HG02943 (cell line): ENCODE data around the gene KIF25.

Experiments
- ATAC-seq: cut with Tn5 transposase; IDR thresholded peaks from one replicate; pipeline ENCODE4 v1.9.1; 2021; ENCODE audit warnings: mild to moderate bottlenecking, low read depth, moderate library complexity; ENCODE audit not compliant: unreplicated experiment

Gene KIF25

GRCh38 chr6:168033791-168034190 lies 36.3 kb downstream of the KIF25 start:
- no peak for ATAC-seq

DNA sequence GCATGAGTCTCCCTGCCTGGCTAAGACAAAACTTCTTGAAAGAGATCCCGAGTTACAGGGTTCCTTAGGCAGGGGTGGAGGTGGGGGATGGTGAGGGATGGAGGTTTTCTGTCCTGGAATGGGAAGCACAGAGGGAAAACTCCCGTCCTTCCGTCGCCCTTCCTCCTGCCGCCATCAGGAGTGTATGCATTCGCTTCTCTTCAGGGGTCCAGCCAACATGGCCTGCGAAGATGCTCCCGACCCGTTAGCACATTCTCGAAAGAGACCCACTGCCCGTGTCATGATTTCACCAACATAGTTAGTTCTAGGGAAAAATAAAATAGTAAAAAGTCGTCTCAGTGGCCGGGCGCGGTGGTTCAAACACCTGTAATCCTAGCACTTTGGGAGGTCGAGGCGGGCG lies 37.1 kb downstream of the KIF25 start:
- ATAC-seq: no peak

DNA sequence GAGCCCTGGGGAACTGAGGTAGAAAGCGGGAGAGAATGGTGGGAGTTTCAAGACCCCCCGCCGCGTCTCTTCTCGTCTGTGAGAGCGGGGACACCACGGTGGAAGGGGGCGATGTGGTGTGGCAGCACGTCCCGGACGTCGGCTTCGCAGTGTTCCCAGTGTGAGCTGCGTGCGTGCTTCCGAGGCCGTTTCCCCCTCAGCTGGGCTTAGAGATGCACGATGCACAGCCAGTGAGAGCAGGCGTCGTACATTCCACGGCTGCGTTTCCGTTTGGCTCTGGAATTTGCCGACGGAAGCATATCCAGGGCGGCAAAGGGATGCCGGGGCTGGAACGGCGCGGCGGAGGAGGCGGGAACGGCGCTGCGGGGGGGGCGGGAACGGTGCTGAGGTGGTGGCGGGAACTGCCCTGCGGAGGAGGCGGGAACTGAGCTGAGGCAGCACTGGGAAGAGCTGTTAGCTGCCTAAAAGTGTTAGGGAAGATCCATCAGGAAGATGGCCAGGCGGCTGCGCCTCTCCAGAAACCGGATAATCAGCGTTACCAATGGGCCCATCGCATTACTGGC lies 37.7 kb downstream of the KIF25 start:
- ATAC-seq: no peak

- no peak for ATAC-seq
Measured at GRCh38 chr6:168035661-168036545, 38.4 kb downstream of the KIF25 start.

DNA sequence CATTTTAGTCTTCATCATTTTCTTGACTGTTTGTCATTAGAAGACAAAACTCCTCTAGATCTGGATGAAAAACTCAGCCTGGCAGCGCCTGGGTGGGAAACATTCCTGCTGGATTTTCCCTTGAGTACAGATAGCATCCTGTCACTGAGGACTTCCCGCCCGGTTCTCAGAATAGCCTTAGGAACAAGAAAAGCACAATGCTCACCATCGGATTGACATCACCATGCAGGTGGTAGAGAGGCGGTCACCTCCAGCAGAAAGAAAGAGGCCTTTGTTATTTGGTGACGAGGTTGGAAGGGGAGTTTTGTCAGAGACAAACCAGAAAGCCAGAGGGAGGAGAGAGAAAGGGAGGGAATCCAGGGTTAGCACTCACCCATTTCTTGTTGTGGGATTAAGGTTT lies 39.8 kb downstream of the KIF25 start:
- no peak for ATAC-seq

DNA sequence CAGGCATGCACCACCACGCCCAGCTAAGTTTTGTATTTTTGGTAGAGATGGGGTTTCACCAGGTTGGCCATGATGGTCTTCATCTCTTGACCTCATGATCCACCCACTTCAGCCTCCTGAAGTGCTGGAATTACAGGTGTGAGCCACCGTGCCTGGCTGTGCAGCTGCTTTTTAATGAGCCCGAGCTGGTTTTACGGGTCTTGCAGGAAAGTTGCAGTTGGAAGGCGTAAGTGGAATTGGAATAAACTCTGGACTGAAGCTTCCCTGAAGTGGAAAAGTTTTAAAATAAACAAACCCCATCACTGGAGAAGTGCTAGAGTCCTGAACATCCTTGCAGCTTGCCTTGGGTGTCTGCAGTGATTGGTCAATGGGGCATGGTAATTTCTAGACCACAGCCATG lies 40.4 kb downstream of the KIF25 start:
- ATAC-seq: no peak

GRCh38 chr6:168038576-168039140 lies 41.2 kb downstream of the KIF25 start:
- no peak for ATAC-seq

DNA sequence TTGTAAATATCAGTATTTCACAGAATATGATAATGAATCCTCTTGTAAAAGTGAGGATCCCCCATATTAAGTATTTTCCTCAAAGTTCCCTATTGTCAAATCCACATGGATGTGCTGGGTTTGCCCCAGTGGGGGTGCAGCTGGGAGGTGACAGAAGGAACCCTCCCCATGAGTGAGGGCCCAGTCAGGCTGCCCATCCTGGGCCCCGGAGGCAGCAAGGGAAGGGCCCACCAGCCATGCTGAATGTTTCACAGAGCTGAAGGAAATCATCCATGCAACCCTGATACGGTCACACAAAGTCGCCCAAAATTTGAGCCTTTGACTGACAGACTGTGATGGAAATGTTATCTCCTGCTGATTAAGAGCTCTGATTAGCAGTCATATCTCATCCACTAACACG lies 41.8 kb downstream of the KIF25 start:
- no peak for ATAC-seq

GRCh38 chr6:168039849-168040248 lies 42.4 kb downstream of the KIF25 start:
- no peak for ATAC-seq

- no peak for ATAC-seq
Measured at GRCh38 chr6:168040856-168041496, 43.5 kb downstream of the KIF25 start.

DNA sequence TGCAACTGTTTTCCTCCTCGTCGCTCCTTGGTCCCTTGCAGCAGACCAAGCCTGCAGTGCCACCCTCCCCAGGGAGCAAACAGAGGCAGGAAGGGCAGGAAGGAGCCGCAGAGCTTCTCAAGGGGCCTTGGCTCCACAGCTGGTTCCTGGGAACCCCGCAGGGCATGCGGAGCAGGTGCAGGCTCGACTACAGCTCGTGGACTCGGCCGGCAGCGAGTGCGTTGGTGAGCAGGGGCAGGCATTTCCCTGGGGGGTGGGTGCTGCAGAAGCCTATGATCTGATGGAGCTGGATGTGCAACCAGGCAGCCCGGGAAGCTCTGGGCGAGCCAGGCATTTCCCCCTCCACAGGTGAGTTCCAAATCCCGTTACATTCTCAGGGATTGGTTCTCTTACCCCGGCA lies 44.5 kb downstream of the KIF25 start:
- no peak for ATAC-seq

DNA sequence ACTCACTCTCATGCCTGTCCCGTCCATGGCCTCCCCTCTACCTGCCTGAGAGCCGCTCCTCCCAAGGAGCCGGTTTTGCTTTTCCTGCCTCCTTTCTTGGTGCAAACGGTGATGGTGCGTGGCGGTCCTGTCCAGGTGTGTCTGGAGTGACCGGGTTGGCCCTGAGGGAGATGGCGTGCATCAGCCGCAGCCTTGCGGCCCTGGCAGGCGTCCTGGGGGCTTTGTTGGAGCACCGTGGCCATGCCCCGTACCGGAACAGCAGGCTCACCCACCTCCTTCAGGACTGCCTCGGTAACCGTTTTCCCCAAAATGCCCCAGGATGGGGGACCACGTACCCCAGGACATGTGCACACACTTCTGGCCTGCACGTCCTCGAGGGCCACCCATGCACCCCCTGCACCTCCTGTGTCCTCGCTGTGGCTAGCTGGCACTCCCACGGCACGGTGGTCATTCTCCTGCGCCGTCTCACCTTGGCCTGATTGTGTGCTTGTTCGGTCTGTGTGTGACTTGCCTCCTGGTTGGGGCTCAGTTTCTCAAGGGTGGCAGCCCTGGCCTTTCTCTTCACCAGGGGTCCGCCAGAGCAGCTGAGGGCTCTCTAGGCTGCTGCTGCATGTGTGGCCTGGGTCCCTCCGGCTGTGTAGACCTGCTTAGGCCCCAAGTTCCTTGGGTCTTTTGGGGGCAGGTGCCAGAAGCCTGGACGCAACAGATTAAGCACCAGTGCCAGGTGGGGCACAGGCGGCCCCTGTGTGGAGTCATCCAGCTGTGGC lies 45.1 kb downstream of the KIF25 start:
- no peak for ATAC-seq

- no peak for ATAC-seq
Measured at GRCh38 chr6:168043193-168043847, 45.8 kb downstream of the KIF25 start.

DNA sequence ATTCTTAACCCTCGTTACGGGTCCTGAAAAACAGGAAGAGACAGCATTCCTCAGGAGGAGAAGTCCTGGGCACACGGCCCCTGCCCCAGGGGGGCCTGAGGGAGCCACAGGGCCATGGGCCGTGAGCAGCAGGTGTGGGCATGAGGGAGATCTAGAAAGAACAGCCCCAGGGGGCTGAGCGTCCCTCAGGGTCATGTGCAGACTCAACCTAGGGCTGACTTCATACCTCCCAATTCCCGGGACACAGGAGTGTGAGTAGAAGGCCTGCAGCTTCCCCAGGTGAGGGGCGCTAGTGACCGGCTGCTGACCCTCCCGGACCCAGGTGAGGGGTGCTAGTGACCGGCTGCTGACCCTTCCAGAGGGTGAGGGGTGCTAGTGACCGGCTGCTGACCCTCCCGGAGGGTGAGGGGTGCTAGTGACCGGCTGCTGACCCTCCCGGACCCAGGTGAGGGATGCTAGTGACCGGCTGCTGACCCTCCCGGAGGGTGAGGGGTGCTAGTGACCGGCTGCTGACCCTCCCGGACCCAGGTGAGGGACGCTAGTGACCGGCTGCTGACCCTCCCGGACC lies 46.5 kb downstream of the KIF25 start:
- no peak for ATAC-seq

GRCh38 chr6:168044521-168045130 lies 47.2 kb downstream of the KIF25 start:
- no peak for ATAC-seq

DNA sequence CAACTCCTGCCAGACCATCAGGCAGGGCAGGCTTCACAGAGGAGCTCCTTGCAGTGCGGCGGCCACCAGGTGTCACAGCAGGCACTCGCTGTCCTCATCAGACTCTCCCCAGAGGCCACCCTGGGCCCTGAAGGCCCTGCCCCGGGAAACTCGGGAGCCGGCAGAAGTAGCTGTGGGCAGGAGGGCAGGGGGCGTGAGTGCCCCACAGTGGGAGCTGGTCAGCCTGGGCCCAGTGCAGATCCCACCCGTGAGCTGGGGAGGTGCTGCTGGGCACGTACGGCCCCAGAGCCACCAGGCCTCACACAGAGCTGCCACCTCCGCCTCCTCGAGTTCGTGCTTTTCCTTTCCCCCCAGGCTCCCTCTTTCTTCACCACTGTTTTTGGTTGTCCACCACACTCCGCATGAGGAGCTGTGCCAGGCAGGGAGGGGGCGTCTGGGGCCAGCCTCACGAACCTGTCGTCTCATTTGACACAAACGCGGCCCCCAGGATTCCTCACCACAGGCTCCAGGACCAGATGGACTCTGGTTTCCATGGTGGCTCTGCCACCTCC lies 47.7 kb downstream of the KIF25 start:
- no peak for ATAC-seq

- ATAC-seq: no peak
Measured at GRCh38 chr6:168045706-168046620, 48.5 kb downstream of the KIF25 start.

DNA sequence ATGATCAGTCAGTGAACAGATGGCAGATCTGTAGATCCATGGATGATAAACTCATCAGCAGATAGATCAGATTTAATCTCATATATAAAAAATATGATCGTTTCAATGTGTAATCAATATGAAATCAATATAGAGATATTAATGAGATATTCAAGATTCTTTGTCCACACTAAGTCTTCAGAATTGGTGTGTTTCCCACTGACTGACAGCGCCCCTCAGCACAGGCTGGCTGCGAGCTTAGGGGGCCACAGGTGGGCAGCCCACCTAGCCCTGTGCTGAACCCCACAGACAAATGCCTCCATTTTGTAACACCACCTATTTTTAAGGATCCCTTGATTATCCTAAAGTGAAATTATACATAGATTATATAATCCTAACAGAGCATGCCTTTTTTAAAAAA lies 49.2 kb downstream of the KIF25 start:
- no peak for ATAC-seq
